ENCODE data around the gene GLT6D1.
"Not testable (repeated sequence)": the region's sequence is repeated elsewhere in the genome, so short reads cannot be mapped to it uniquely, and the experiment has no call there.

The GLT6D1 gene

GRCh38 chr9:135639196-135639595 lies at the start of gene GLT6D1:
Gene GLT6D1, minus strand, starts transcription at chr9:135639540. Its CDS starts 353 bp downstream, at chr9:135639187.
- no peak for DNase-seq

- DNase-seq: no peak
Observed at GRCh38 chr9:135689011-135689410, 49.7 kb upstream of the GLT6D1 start.

GRCh38 chr9:135687216-135687615 lies 47.9 kb upstream of the GLT6D1 start:
- no peak for DNase-seq

- DNase-seq: no peak
Observed at GRCh38 chr9:135684691-135685090, 45.4 kb upstream of the GLT6D1 start.

- no peak for DNase-seq
Observed at GRCh38 chr9:135683401-135684034, 44.2 kb upstream of the GLT6D1 start.

GRCh38 chr9:135681161-135681560 lies 41.8 kb upstream of the GLT6D1 start:
- no peak for DNase-seq

- no peak for DNase-seq
Observed at GRCh38 chr9:135680056-135680455, 40.7 kb upstream of the GLT6D1 start.

- DNase-seq: no peak
Observed at GRCh38 chr9:135678236-135679017, 39.1 kb upstream of the GLT6D1 start.

GRCh38 chr9:135677641-135678168 lies 38.4 kb upstream of the GLT6D1 start:
- no peak for DNase-seq

- DNase-seq: no peak
Observed at GRCh38 chr9:135676891-135677290, 37.6 kb upstream of the GLT6D1 start.

GRCh38 chr9:135674977-135675376 lies 35.6 kb upstream of the GLT6D1 start:
- no peak for DNase-seq

- no peak for DNase-seq
Observed at GRCh38 chr9:135673941-135674340, 34.6 kb upstream of the GLT6D1 start.

- DNase-seq: not testable (repeated sequence)
Observed at GRCh38 chr9:135672786-135673185, 33.4 kb upstream of the GLT6D1 start.

GRCh38 chr9:135671591-135672041 lies 32.3 kb upstream of the GLT6D1 start:
- no peak for DNase-seq

GRCh38 chr9:135670721-135671590 lies 31.6 kb upstream of the GLT6D1 start:
- DNase-seq: no peak

GRCh38 chr9:135669616-135670285 lies 30.4 kb upstream of the GLT6D1 start:
- no peak for DNase-seq

- not testable (repeated sequence) for DNase-seq
Observed at GRCh38 chr9:135669018-135669417, 29.7 kb upstream of the GLT6D1 start.

GRCh38 chr9:135667463-135668001 lies 28.2 kb upstream of the GLT6D1 start:
- DNase-seq: no peak

GRCh38 chr9:135666534-135667462 lies 27.5 kb upstream of the GLT6D1 start:
- no peak for DNase-seq

- no peak for DNase-seq
Observed at GRCh38 chr9:135665795-135666189, 26.5 kb upstream of the GLT6D1 start.
